Stimulated activated CD8-positive, alpha-beta memory T cell treated with anti-CD3 and anti-CD28 coated beads, Interleukin-4, amount 100 ng/mL, for 1 hour (primary cell): ENCODE measurements around the gene NACC2.

Source experiments
- DNase-seq, 2 donors: peaks; one replicate each; pipeline ENCODE4 v3.0.0-alpha.2; 2020; ENCODE audit warnings: low read depth in 2 of 2, low spot score in 1 of 2

NACC2 gene

DNA sequence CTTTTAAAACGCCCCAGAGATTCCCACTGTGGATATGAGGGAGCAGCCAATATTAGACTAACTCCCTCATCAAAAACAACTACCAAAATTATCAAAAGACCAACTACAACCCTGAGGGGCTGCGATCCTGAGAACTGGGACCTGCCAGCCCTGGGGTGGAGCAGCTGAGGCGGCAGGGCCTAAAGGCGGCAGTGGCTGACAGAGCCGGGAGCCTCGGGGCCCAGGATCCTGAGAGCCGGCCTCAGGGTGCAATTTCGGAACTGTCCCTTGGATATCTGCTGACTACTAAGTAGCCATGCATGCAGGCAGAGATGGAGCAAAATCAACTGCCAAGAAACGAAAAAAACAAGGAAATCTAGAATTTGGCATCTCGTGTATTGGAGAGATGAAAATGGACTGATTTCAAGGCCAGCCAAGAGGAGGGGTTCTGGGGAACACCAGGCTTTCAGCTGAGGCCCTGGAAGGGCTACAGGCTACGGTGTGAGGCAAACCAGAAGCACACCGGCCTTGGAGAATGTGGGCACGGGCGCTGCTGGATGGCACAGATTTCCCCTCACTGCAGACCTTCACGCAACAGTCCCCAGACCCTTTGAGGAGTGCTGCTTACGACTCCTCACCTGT lies 70.3 kb downstream of the NACC2 start:
- no peak for DNase-seq

DNA sequence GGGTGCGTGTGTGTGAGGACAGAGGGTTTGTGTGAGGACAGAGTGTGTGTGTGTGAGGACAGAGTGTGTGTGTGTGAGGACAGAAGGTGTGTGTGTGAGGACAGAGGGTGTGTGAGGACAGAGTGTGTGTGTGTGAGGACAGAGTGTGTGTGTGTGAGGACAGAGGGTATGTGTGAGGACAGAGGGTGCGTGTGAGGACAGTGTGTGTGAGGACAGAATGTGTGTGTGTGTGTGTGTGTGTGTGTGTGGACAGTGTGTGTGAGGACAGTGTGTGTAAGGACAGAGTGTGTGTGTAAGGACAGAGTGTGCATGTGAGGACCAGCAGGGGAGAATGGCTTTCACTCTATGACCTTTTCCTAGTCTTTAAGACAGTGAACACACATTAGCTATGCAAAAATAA lies 70.8 kb downstream of the NACC2 start:
- no peak for DNase-seq

DNA sequence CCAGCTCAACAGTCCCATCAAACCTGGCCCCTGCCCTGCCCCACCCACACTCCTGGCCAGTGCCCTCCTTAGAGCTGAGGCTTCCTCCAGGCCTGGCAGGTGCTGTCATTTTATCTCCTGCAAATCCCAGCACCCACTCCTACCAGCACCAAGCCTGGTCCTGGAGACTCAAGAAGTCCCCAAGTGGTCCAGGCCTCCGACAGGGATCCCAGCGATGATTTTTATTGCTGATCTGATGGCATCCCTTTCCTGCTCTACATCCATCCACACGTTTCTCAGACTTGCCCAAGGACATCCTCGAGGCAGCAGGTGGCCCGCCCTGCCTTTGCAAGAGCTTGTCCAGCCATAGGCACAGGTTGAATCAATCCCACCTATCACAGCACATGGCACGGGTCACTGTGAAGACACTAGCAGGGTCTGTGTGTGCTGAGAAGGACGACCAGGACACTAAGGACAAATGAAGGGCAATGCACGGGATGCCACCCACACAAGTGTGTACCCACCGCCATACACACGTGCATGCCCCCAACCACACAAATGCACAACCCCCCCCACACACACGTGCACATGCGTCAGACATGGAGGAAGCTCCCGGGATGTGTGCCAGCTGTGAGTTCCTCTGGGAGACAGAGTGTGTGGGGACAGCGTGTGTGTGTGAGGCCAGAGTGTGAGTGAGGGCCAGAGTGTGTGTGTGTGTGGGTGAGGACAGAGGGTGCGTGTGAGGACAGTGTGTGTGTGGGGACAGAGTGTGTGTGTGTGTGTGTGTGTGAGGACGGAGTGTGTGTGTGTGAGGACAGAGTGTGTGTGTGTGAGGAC lies 71.5 kb downstream of the NACC2 start:
- DNase-seq: no peak

DNA sequence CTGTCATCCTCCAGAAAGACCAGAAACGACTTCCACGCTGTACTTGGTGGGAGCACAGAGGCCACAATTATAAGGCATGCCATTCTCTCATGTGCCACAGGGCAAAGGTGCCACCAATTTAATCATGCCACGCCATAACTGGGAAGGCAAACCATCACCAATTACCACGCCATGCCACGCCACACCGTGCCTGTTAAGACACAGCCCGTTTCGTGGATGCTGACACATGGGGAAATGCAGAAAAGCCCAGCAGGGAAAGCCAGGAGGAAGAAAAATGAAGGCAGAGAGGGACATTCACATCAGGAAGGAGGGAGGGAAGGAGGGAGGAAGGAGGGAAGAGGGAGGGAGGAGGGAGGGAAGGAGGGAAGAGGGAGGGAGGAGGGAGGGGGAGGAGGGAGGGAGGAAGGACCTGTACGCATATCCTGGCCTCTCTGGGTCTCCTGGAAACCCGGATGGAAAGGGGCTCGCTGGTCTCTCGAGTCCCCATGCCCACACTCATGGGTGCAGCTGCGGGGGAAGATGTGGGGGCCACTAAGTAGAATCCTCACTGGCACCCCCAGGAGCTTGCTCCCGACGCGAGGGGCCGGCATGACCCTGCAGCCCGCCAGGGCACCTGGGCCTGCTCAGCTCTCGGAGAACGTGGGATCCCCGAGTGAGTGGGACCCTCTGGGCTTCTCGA lies 72.2 kb downstream of the NACC2 start:
- DNase-seq: no peak

DNA sequence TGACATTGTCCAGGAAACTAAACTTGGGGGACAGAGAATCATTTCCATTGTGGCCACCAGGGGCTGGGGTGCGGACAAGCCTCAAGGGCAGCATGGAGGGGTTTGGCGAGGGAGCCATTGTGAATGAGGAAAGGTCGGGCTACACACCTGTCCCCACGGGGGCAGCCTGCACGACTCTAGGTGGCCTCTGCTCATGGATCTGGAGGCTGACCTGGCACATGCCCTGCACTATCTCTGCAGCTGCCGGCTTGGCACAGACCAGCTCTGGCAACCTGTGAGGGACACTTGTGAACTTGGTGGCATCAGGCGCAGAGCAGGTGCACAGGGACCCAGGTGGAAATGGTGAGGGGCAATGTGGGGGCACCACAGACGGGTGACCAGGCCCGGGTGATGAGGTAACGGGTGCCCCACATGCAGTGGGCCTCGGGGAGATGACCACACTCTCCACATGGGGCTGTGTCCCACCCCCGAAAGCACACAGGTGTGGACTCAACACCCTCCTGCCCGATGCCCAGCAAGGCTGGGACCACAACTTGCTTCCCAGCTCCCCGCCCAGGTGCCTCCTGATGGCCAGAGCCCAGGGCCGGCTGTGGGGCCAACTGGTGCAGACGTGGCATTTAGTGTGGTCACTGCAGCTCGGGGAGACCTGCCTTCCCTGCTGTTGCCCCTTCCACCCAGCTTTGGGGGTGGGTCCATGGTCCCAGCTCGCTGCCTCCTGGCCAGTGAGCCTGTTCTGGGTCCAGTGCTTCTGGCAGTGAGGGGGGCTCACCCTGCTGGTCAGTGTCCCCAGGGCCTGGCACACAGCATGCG lies 73.0 kb downstream of the NACC2 start:
- DNase-seq: no peak

DNA sequence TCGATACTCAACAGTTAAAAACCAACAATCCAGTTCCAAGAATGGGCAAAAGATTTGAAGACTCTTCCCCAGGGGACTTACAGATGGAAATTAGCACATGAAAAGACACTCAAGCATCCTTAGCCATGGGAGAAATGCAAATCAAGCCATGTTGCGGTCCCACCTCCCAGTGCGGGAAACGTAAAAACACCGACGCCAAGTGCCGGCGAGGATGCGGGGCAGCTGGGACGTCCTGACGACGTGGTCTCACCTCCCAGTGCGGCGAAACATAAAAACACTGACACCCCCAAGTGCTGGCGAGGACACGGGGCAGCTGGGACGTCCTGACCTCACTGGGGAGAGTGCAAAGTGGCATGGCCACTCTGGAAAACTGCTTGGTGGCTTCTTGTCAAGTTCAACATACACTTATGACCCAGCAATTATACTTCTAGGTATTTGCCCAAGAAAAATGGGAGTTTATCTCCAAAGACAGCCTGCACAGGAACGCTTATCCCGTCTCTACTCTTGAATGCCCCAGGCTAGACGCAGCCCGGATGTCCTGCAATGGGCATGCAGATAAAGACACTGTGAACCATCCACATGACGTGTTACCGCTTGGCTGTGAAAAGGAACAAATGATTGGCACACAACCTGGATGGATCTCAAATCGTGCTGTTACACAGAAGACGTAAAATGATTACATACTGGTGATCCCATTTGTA lies 73.8 kb downstream of the NACC2 start:
- no peak for DNase-seq

DNA sequence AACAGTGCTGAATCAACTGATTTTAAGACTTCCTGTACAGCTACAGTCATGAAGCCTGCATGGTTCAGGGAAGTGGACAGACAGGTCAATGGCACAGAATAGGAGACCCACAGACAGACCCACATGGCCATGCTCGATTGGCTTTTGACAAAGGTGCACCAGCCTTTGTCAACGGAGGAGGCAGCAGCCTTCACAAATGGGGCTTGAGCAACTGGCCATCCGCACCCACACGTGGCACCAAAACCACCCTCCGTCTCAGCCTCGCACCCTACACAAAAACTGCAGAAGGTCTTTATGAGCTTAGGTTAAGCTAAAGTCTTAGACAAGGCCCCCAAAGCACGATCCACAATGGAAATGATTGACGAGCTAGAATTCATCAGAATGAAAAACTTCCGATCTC lies 74.4 kb downstream of the NACC2 start:
- DNase-seq: no peak

DNA sequence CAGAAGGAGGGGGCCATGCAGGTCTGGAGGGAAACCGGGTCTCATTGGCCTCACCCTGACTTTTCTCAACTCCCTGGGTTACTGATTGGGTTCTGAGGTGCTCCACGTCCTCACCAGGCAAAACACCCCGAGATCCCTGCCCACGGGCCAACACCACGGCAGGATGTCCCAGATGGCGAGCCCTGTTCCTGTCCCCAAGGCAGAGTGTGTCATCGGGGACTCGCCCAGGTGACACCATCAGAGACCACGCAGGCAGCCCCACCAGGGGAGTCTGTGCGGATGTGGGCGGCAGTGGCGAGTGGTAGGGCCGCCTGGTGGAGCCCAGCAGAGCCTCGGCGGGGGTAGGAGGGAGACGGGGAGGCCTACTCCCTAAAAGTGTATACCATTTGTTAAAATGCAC lies 74.9 kb downstream of the NACC2 start:
- DNase-seq: no peak

DNA sequence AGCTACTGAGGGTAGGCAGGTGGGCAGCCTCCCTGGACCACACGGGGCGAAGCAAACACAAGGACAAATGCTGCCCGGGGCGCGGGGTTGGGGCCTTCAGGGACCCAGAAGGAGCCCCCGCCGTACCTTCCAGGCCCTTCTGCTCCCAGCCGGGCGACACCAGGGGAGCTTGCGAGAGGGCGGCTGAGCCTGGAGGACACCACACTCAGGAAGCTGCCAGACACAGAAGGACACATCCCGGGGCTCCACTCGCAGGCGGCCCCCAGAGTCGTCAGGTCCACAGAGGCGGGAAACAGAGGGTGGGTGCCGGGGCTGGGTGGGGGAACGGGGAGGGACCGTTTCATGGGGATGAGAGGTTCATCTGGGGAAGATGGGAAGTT lies 75.4 kb downstream of the NACC2 start:
- DNase-seq: no peak

DNA sequence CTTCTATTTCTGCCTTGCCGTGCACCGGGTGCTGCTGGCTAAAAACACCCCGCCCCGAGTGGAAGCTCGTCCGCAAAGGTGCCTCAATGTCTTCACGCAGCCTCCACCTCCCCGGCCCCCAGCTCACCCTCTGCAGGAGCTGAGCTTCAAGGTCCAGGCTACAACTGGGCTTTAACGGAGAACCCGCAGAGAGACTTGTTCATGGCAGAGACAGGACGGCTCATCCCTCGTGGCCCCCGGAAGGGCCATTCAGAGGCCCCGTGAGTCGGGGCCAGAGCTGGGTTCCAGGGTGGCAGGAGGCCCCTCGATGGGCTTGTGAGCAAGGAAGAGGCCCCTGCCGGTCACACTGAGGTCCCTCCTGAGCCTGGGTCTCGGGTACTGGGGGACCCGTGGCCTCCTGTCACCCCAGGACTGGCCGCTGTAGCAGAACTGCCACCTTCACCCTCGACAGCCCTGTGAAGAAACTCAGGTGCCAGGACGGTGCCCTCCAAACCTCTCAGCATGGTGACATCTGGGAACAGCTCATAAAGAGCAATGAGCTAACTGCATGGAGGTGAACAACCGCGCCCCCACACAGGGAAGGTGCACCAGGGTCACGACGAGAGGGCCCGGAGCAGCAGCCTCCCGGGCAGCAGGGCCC lies 75.9 kb downstream of the NACC2 start:
- no peak for DNase-seq

DNA sequence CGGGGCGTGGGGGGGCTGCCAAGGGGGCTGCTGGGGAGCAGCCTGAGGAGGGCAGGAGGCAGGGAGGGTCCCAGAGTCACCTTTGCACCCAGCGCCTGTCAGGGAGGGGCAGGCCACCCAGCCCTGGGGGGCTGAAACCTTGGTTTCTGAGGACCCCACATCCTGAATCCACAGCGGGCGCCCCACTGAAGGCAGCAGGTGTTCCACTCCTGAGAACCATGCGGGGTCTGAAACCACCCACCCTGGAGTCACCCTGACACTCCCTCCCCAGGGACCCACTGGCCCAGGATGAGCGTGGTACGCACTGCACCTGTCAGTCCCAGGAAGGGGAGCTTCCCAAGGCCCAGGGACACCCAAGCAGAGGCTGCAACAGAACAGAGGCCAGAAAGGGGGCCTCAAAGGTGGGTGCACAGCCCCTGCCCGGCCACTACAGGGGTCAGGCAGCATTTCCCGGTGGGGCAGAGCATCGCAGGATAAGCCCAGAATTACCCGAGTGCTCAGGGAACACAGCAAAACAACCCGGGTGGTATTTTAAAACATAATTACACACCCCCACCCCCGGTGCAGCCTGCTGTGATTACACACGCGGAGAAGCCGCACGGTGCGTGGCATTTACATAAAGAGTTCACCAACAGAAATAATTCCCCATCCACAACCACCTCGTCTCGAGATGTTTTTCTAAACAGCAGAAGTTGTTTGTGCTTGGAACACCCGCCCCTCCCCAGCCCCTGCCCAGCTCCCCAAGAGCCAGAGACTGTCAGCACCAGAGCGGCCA lies 76.6 kb downstream of the NACC2 start:
- DNase-seq: no peak

DNA sequence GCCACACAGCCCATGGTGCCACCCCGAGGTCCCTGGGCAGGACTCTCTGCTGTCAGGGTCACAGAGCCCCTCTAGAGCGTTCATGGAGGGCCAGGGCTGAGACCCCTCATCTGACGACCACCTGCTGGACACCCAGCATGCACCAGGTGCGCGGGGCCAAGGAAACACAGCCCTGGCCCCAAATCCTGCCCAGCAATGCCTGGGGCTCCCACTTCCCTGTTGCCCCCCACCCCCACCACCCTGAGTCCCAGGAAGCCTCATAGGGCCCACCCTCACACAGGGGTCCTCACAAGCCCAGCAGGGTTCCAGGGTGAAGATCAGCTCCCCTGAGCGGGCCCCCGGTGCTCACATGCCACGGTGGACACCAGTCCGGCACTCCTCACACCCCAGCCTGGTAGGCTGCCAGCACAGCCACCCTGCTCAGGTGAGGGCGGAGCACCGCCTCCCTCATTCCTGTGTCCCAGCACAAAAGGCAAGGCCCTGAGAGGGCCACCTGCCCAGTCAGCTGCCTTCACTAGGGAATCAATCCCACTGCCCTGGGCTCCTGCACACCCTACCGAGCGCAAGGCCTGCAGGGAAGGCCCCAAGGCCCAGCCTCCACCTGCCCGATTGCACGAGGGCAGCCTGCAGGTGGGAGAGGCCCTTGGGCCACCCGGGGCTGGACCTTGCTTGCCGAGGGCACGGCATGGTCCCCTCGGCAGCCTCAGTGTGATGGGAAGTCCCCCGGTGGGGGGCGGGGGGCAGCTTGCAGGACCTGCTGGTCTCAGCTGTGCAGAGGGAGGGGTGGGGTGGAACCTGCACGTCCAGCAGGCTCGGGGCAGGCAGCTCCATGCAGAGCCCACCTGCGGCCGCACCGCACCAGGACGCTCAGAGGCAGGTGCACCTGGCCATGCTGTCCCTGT lies 77.5 kb downstream of the NACC2 start:
- no peak for DNase-seq

DNA sequence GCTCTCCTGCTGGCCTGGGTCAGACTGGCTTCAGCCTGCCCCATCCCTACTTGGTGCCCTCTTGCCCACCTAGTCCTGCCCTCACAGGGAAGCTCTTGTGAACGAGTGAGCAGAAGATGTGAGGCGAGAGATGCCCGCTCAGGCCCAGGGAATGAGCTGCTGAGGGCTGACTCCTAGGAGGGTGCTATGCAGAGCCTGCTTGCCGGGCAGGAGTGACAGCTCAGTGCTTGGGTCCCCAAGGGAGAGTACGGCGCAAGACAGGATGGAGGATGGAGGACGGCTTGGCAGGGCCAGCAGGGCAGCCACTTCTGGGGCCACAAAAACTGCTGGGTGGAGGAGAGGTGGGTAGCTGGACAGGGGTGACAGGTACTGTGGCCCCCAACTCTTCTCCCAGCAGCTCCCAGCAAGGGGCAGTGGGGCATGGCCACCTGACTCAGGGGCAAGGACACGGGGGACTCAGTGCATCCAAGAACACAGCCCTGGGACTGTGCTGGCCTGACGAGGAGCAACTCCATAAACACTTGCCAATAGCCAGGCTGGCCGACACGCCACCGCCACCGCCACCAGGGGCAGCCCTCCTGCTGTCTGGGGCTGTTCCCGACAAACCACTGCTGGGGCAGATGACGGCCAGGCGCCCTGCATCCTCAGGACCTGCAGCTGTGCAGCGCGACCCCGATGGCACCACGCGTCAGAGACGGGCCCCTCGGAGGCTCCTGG lies 78.4 kb downstream of the NACC2 start:
- no peak for DNase-seq

DNA sequence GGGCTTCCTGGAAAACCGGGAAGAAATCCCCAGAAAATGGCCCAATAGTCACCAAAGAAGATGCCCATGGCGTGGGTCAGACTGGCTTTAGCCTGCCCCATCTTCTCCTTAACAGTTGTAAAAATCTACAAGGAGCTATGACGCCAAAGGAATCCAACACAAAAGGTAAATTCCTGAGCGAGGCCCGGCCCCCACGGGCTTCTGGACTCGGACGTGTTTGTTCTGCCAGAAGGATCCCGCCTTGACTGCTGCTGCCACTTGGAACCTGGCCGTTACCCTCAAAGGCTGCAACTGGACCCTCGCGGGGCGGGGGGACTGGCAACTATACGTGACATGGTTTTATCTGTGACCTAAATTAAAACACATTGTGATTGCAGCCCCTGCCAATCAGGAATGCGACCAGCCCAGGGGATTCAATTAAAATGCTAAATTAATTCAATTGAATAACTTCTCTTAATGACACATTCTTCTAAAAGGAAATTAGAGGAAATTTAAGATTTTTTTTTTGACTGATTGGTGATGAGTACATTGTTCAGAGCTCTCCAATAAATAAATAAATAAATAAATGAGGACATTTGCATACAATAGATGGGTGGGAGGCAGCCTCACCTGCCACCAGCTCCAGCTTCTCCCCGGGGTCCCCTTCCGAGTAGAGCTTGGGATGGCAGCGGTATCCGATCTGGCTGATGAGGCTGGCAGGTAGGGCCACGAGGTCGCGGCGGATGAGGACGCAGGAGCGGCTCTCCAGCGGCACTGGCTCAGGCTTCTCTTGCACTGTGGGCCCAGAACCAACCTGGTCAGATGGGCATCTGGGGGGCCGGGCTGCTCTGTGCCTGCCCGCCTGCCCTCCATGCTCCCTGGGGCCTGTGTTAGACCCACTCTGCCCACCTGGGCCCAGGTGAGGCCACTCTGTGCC lies 79.2 kb downstream of the NACC2 start:
- no peak for DNase-seq

DNA sequence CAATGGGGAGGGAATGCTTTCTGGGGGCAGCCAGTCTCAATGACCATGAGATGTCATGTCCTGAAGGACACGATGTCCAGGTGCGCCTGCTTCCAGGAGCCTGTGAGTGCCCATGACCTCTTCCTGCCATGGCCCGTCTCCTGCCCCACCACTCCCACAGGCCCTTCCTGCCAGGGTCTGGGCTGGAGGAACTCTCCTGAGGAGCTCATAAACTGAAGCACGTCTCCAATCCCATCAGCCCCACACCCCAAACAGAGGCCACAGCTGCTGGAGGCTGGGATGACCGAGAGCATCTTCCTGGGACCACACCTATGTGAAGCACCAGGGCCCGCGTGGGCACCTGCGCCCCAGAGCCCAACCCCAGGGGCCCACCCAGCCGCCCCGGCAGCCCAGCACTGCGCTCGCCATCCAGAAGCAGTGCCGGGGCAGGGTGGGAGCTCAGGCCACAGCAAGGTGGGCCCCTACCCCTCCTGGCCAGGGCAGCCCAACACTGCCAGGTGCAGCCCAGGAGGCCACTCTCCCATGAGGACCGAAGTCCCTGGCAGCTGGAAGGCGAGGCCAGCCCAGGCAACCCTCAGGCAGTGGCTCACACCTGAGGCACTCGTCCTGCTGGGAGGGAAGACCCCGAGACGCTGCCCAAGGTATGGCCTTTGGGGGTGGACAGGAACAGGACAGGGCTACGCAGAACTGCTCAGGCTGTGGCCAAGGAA lies 80.0 kb downstream of the NACC2 start:
- DNase-seq: no peak

DNA sequence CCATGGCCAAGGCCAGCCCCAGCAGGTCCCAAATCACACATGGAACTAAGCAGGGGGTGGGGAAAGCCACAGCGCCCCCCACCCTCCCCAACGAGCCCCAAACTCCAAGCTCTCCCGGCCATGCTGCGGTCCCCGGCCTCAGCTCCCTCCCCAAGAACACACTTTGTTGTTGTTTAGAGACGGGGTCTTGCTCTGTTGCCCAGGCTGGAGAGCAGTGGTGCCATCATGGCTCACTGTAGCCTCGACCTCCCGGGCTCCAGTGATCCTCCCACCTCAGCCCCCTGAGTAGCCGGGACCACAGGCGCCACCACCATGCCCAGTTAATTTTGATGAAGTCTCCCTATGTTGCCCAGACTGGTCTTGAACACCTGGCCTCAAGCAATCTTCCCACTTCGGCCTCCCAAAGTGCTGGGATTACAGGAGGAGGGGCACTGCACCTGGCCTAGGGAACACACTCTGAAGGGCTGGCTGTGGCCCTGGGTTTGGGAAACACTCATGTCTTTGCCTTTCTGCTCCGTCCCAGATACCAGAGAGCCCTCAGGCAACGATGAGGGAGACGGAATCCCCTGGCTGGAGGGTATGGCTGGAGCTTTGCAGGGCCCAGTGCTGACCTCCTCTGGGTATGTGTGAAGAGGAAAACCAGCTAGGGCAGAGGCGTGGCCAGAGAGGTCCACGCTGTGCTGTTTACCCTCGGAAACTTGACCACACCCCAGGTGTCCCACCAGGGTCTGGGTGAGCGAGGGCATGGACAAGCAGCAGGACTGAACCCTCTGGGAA lies 80.8 kb downstream of the NACC2 start:
- no peak for DNase-seq
